SK-N-MC (cell line): ENCODE data around the gene TRAF7.

Source experiments
- EZH2 ChIP-seq: fragments of 200-600 bp; sonication (generic); IDR thresholded peaks from one replicate; pipeline ENCODE4 v1.6.1; 2017; ENCODE audit warnings: antibody characterized with exemption
- FOXP2 ChIP-seq: optimal IDR thresholded peaks from 2 replicates; pipeline ENCODE3; 2011; ENCODE audit warnings: mild to moderate bottlenecking, moderate library complexity; ENCODE audit not compliant: insufficient read depth; ENCODE audit errors: extremely low read length, control extremely low read depth

DNA sequence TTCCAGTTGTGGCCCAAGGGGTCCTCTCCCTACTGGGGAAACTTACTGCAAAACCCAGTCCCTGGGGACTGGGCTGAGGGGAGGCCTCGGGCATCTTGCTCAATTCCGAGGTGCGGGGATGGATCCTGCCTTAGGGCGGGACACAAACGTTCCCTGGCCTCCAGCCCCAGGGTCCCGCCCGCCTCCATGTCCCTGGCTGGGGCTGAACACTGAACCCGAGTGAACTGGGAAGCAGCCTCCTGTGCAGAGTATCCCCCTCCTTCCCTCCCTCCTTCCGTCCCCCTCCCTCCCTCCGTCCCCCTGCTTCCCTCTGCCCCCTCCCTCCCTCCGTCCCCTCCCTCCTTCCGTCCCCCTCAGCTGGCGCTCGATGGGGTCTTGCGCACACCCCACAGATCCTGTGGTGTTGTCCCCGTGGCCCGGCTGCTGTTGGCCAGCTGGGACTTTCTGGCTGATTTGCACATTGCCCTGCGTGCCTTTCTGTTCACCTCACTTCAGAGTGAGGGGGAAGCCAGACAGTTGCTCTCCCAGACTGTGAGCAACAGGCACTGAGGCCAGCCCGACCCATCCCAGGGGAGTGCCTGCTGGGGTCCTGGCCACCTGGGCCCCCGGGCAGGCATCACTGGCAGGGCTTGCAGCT is 5.5 kb downstream of the TRAF7 start:
- no peak for TF ChIP-seq EZH2
- no peak for TF ChIP-seq FOXP2
